GM18907 (cell line): ENCODE results near the gene AGMAT.
A peak's percentile ranks its signal among the peaks of the same experiment; 100 is the strongest.

Source experiments
- ATAC-seq: cut with Tn5 transposase; IDR thresholded peaks from one replicate; pipeline ENCODE4 v1.9.1; 2021; ENCODE audit warnings: mild to moderate bottlenecking, moderate library complexity; ENCODE audit not compliant: unreplicated experiment

The AGMAT gene

GRCh38 chr1:15570861-15571260, 14.0 kb downstream of the AGMAT start:
- ATAC-seq, result no peak

GRCh38 chr1:15568387-15569073, 16.3 kb downstream of the AGMAT start:
- ATAC-seq, result no peak

- ATAC-seq, result no peak
Measured at GRCh38 chr1:15559189-15559810, 25.6 kb downstream of the AGMAT start.

- ATAC-seq, result no peak
Measured at GRCh38 chr1:15558516-15558915, 26.3 kb downstream of the AGMAT start.

- ATAC-seq, result no peak
Measured at GRCh38 chr1:15557594-15557993, 27.3 kb downstream of the AGMAT start.

GRCh38 chr1:15557008-15557407, 27.8 kb downstream of the AGMAT start:
- ATAC-seq, result no peak

- ATAC-seq, result no peak
Measured at GRCh38 chr1:15550573-15550972, 34.3 kb downstream of the AGMAT start.

- no peak for ATAC-seq
Measured at GRCh38 chr1:15546641-15547040, 38.2 kb downstream of the AGMAT start.

GRCh38 chr1:15543589-15544568, 41.0 kb downstream of the AGMAT start:
- ATAC-seq, result no peak

- ATAC-seq, result no peak
Measured at GRCh38 chr1:15543251-15543588, 41.6 kb downstream of the AGMAT start.

GRCh38 chr1:15542388-15543250, 42.2 kb downstream of the AGMAT start:
- ATAC-seq, result no peak

GRCh38 chr1:15541231-15541792, 43.5 kb downstream of the AGMAT start:
- no peak for ATAC-seq

- ATAC-seq, result no peak
Measured at GRCh38 chr1:15540186-15540585, 44.7 kb downstream of the AGMAT start.

- no peak for ATAC-seq
Measured at GRCh38 chr1:15538771-15539170, 46.1 kb downstream of the AGMAT start.

- ATAC-seq, result no peak
Measured at GRCh38 chr1:15531682-15532081, 53.2 kb downstream of the AGMAT start.

GRCh38 chr1:15531003-15531402, 53.8 kb downstream of the AGMAT start:
- ATAC-seq, result no peak

GRCh38 chr1:15526490-15527339, 58.1 kb downstream of the AGMAT start, which contains the start of gene DNAJC16:
Gene DNAJC16, plus strand, starts transcription at chr1:15526848. Its CDS starts 2,258 bp downstream, at chr1:15529106.
- peak; percentile 66 for ATAC-seq

GRCh38 chr1:15526021-15526489, 58.8 kb downstream of the AGMAT start:
- no peak for ATAC-seq
